WERI-Rb-1 (cell line): ENCODE measurements around the gene SNRNP200.

Source experiments
- DNase-seq: peaks from one replicate; pipeline ENCODE4 v3.0.0-alpha.2; 2020
- H3K27ac ChIP-seq: fragments of 250-450 bp; sonication (Bioruptor Pico); 2 replicates; pipeline ENCODE4 v1.5.1; 2020; ENCODE audit warnings: mild to moderate bottlenecking, moderate library complexity
- H3K27me3 ChIP-seq: fragments of 250-450 bp; sonication (Bioruptor Pico); 2 replicates; pipeline ENCODE4 v1.5.1; 2021; ENCODE audit warnings: mild to moderate bottlenecking, low read depth, moderate library complexity; ENCODE audit not compliant: insufficient read depth, severe bottlenecking
- H3K36me3 ChIP-seq: fragments of 250-450 bp; sonication (Bioruptor Pico); 2 replicates; pipeline ENCODE4 v1.5.1; 2020; ENCODE audit warnings: mild to moderate bottlenecking, moderate library complexity
- H3K4me3 ChIP-seq: 2 replicates; pipeline ENCODE4 v1.5.1; 2011; ENCODE audit warnings: low read depth, mild to moderate bottlenecking, control low read depth, low read length
- H3K9me3 ChIP-seq: fragments of 250-450 bp; sonication (Bioruptor Pico); 2 replicates; pipeline ENCODE4 v1.5.1; 2021; ENCODE audit warnings: mild to moderate bottlenecking, moderate library complexity; ENCODE audit not compliant: severe bottlenecking
- TF ChIP-seq, protein P1 (sequence below): IDR thresholded peaks from 2 replicates; pipeline ENCODE4 v1.5.1; 2011; ENCODE audit warnings: low read depth, mild to moderate bottlenecking, control low read depth, inconsistent platforms, low read length

SNRNP200 gene

GRCh38 chr2:96319396-96319795, 14.1 kb upstream of the SNRNP200 start:
- DNase-seq, result no peak
- Histone ChIP-seq H3K27ac (no peak overlapping the region), H3K27me3 (no peaks in the 10 kb centered on the region), H3K36me3 (no peaks in the 10 kb centered on the region), H3K9me3 (no peaks in the 10 kb centered on the region), H3K4me3 (no peak overlapping the region)
- TF ChIP-seq, protein P1, sequence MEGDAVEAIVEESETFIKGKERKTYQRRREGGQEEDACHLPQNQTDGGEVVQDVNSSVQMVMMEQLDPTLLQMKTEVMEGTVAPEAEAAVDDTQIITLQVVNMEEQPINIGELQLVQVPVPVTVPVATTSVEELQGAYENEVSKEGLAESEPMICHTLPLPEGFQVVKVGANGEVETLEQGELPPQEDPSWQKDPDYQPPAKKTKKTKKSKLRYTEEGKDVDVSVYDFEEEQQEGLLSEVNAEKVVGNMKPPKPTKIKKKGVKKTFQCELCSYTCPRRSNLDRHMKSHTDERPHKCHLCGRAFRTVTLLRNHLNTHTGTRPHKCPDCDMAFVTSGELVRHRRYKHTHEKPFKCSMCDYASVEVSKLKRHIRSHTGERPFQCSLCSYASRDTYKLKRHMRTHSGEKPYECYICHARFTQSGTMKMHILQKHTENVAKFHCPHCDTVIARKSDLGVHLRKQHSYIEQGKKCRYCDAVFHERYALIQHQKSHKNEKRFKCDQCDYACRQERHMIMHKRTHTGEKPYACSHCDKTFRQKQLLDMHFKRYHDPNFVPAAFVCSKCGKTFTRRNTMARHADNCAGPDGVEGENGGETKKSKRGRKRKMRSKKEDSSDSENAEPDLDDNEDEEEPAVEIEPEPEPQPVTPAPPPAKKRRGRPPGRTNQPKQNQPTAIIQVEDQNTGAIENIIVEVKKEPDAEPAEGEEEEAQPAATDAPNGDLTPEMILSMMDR, result no peak

DNA sequence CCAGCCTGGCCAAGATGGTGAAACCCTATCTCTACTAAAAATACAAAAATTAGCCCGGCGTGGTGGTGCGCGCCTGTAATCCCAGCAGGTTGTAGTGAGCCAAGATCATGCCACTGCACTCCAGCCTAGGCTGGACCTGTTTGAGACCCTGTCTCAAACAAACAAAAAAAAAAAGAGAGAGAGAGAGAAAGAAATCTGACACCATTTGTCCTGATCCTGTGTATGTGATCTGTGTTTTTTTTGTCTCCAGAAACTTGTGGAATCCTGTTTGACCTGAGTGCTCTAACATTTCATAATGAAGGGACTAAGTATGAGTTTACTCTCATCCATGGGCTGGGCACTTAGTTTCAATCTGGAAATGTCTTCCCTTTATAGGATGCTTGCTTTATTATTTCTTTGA, 13.4 kb upstream of the SNRNP200 start:
- TF ChIP-seq, protein P1, result no peak
- Histone ChIP-seq H3K27me3 (no peaks in the 10 kb centered on the region), H3K36me3 (no peaks in the 10 kb centered on the region), H3K9me3 (no peaks in the 10 kb centered on the region), H3K27ac (no peak overlapping the region), H3K4me3 (no peak overlapping the region)
- no peak for DNase-seq

GRCh38 chr2:96317584-96317997, 12.2 kb upstream of the SNRNP200 start:
- Histone ChIP-seq H3K27ac (no peak overlapping the region), H3K36me3 (no peaks in the 10 kb centered on the region), H3K9me3 (no peaks in the 10 kb centered on the region), H3K27me3 (no peaks in the 10 kb centered on the region), H3K4me3 (no peak overlapping the region)
- TF ChIP-seq, protein P1, result no peak
- DNase-seq, result no peak

- Histone ChIP-seq H3K27ac (no peak overlapping the region), H3K4me3 (no peak overlapping the region), H3K9me3 (no peaks in the 10 kb centered on the region), H3K36me3 (no peaks in the 10 kb centered on the region), H3K27me3 (no peaks in the 10 kb centered on the region)
- TF ChIP-seq, protein P1, result no peak
- DNase-seq, result no peak
Observed at GRCh38 chr2:96316999-96317398, 11.7 kb upstream of the SNRNP200 start.

GRCh38 chr2:96315400-96316071, 10.2 kb upstream of the SNRNP200 start:
- no peaks in the 10 kb centered on the region for H3K36me3 ChIP-seq
- no peak overlapping the region for H3K27ac ChIP-seq
- H3K9me3 ChIP-seq, result no peaks in the 10 kb centered on the region
- TF ChIP-seq, protein P1, result no peak
- H3K27me3 ChIP-seq, result no peaks in the 10 kb centered on the region
- DNase-seq, result no peak
- H3K4me3 ChIP-seq, result no peak overlapping the region

DNA sequence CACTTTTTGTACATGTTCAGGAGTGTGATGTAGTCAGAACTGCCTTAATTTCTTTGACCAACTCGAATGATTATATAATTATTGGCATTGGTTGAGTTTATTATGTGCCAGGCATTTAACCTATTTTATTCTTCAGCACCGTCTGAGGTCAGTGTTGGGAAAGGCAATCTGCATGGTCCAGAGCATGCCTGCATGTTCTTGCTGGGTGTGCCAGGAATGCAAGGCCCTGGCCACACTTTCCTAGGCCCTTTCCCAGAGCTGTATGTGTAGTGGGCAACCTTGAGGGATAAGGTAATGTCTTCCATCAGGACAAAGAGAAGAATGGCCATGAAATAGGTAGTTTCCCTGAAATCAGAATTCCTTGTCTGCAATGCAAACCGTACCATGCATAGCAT, 9.7 kb upstream of the SNRNP200 start:
- Histone ChIP-seq H3K27ac (no peak overlapping the region), H3K36me3 (no peaks in the 10 kb centered on the region)
- TF ChIP-seq, protein P1, result no peak

More for the DNA sequence above, 9.7 kb upstream of the SNRNP200 start:
- H3K27me3 ChIP-seq, result no peaks in the 10 kb centered on the region
- DNase-seq, result no peak
- no peak overlapping the region for H3K4me3 ChIP-seq
- no peaks in the 10 kb centered on the region for H3K9me3 ChIP-seq
